IMR-90 (cell line): ENCODE measurements around the gene MYO10. TPM values are rescaled to one million over a fixed set of nuclear protein-coding genes. Genes with fewer than 3 reads are reported as not detected.

Source experiments
- ATAC-seq: fragments of 200-7000 bp; cut with Tn5 transposase; 2 replicates; pipeline ENCODE4 v1.9.1; 2020; ENCODE audit warnings: low read depth, mild to moderate bottlenecking, moderate library complexity
- BruUV-seq: library from RNA; stranded (reverse); fragments of 400-500 nt; replicated peaks from 2 replicates; lab custom pipeline; 2021; lab: Mats Ljungman, UMichigan
- CTCF ChIA-PET: fragments of 300-600 bp; formaldehyde crosslinking; extraction: SDS; loops from one replicate; lab custom pipeline; 2021; ENCODE audit warnings: antibody characterized with exemption; lab: Yijun Ruan, JAX
- POLR2A ChIA-PET: fragments of 300-600 bp; sonication (Branson Sonifier 250); formaldehyde crosslinking; loops from one replicate; lab custom pipeline; 2022; ENCODE audit warnings: antibody characterized with exemption; ENCODE audit not compliant: unreplicated experiment; lab: Charles Lee
- DNase-seq: peaks from one replicate; pipeline ENCODE4 v3.0.0; 2013
- H2AFZ ChIP-seq: replicated peaks from 2 replicates; pipeline ENCODE3; 2013; ENCODE audit warnings: low read length, mild to moderate bottlenecking; ENCODE audit not compliant: poor library complexity
- H2AK5ac ChIP-seq: 2 replicates; pipeline ENCODE4 v1.6.1; 2013; ENCODE audit warnings: low read depth, low read length, inconsistent platforms
- H2AK9ac ChIP-seq: replicated peaks from 2 replicates; pipeline ENCODE3; 2013; ENCODE audit warnings: mild to moderate bottlenecking, low read depth, low read length, moderate library complexity; ENCODE audit not compliant: poor library complexity
- H2BK120ac ChIP-seq: 2 replicates; pipeline ENCODE4 v1.6.1; 2013; ENCODE audit warnings: low read depth, low read length, inconsistent platforms
- H2BK15ac ChIP-seq: 3 replicates; pipeline ENCODE4 v1.6.1; 2013; ENCODE audit warnings: low read depth, low read length, inconsistent platforms
- H2BK20ac ChIP-seq: 2 replicates; pipeline ENCODE4 v1.6.1; 2013; ENCODE audit warnings: low read depth, mild to moderate bottlenecking, inconsistent platforms, low read length, moderate library complexity
- H2BK5ac ChIP-seq: 2 replicates; pipeline ENCODE4 v1.6.1; 2013; ENCODE audit warnings: mild to moderate bottlenecking, low read depth, low read length, inconsistent platforms; ENCODE audit not compliant: poor library complexity, severe bottlenecking
- H3K14ac ChIP-seq: replicated peaks from 2 replicates; pipeline ENCODE4 v1.6.1; 2013; ENCODE audit warnings: low read depth, low read length, inconsistent platforms
- H3K18ac ChIP-seq: 2 replicates; pipeline ENCODE4 v1.6.1; 2013; ENCODE audit warnings: low read depth, low read length, control low read depth
- H3K23ac ChIP-seq: 2 replicates; pipeline ENCODE4 v1.6.1; 2013; ENCODE audit warnings: low read depth, low read length, inconsistent platforms
- H3K27ac ChIP-seq: 2 replicates; pipeline ENCODE4 v1.5.1; 2013; ENCODE audit warnings: mild to moderate bottlenecking, control low read depth, low read length; ENCODE audit not compliant: insufficient read depth
- H3K27me3 ChIP-seq: 2 replicates; pipeline ENCODE4 v1.6.1; 2013; ENCODE audit warnings: low read length; ENCODE audit not compliant: control insufficient read depth, insufficient read depth
- H3K36me3 ChIP-seq: 2 replicates; pipeline ENCODE4 v1.6.1; 2013; ENCODE audit warnings: low read length, mixed read lengths; ENCODE audit not compliant: control insufficient read depth, insufficient read depth
- H3K4ac ChIP-seq: 2 replicates; pipeline ENCODE4 v1.6.1; 2013; ENCODE audit warnings: low read depth, low read length, inconsistent platforms
- H3K4me1 ChIP-seq: 2 replicates; pipeline ENCODE4 v1.6.1; 2013; ENCODE audit warnings: low read length, mixed read lengths; ENCODE audit not compliant: control insufficient read depth, insufficient read depth
- H3K4me2 ChIP-seq: 2 replicates; pipeline ENCODE4 v1.6.1; 2013; ENCODE audit warnings: low read depth, mild to moderate bottlenecking, control low read depth, low read length, moderate library complexity
- H3K4me3 ChIP-seq: 2 replicates; pipeline ENCODE4 v1.5.1; 2013; ENCODE audit warnings: low read depth, mild to moderate bottlenecking, control low read depth, low read length, moderate library complexity; ENCODE audit not compliant: insufficient read depth
- H3K56ac ChIP-seq: 2 replicates; pipeline ENCODE4 v1.6.1; 2013; ENCODE audit warnings: low read length, inconsistent platforms; ENCODE audit not compliant: insufficient read depth; ENCODE audit errors: extremely low read depth
- H3K79me1 ChIP-seq, 2 experiments: 2 replicates each; pipeline ENCODE4 v1.6.1; 2013; ENCODE audit warnings: low read length in 2 of 2, inconsistent platforms in 1 of 2, low read depth in 1 of 2
- H3K9ac ChIP-seq: 2 replicates; pipeline ENCODE4 v1.6.1; 2013; ENCODE audit warnings: low read depth, low read length, control low read depth
- H3K9me1 ChIP-seq: 2 replicates; pipeline ENCODE4 v1.6.1; 2013; ENCODE audit warnings: low read length, inconsistent platforms; ENCODE audit not compliant: insufficient read depth
- H3K9me3 ChIP-seq: 2 replicates; pipeline ENCODE4 v1.6.1; 2013; ENCODE audit warnings: low read length; ENCODE audit not compliant: control insufficient read depth, insufficient read depth
- H4K20me1 ChIP-seq: 2 replicates; pipeline ENCODE4 v1.6.1; 2013; ENCODE audit warnings: low read length, inconsistent platforms; ENCODE audit not compliant: insufficient read depth
- H4K5ac ChIP-seq: 2 replicates; pipeline ENCODE4 v1.6.1; 2013; ENCODE audit warnings: mild to moderate bottlenecking, low read depth, low read length, control low read depth
- H4K8ac ChIP-seq, 2 experiments: 2 replicates each; pipeline ENCODE4 v1.6.1; 2013; ENCODE audit warnings: low read depth in 2 of 2, low read length in 2 of 2, control low read depth in 1 of 2, inconsistent platforms in 1 of 2
- H4K91ac ChIP-seq: 2 replicates; pipeline ENCODE4 v1.6.1; 2013; ENCODE audit warnings: low read depth, low read length, inconsistent platforms; ENCODE audit not compliant: insufficient read depth
- BHLHE40 ChIP-seq: fragments of 150-350 bp; IDR thresholded peaks from 2 replicates; pipeline ENCODE4 v1.6.1; 2016; ENCODE audit warnings: mild to moderate bottlenecking, low read depth, low read length
- MAFK ChIP-seq: IDR thresholded peaks from 2 replicates; pipeline ENCODE4 v1.6.1; 2012; ENCODE audit warnings: low read depth, low read length, improper control_type of control experiment
- MXI1 ChIP-seq: IDR thresholded peaks from 2 replicates; pipeline ENCODE4 v1.6.1; 2012; ENCODE audit warnings: low read depth, mild to moderate bottlenecking, low read length, moderate library complexity, borderline replicate concordance
- NFE2L2 ChIP-seq: fragments of 150-350 bp; IDR thresholded peaks from 2 replicates; pipeline ENCODE4 v1.6.1; 2016; ENCODE audit warnings: low read depth, mild to moderate bottlenecking, low read length
- SMC3 ChIP-seq: fragments of 150-350 bp; IDR thresholded peaks from 2 replicates; pipeline ENCODE4 v1.6.1; 2016; ENCODE audit warnings: low read depth, mild to moderate bottlenecking, antibody characterized with exemption, low read length, moderate library complexity
- WGBS, 2 experiments: methylation state at CpG; one replicate each; pipeline versions ENCODE4 v1.1.5 to v1.1.7; 2013; ENCODE audit warnings: missing lambda C conversion rate in 2 of 2; ENCODE audit not compliant: insufficient read length in 1 of 2; ENCODE audit errors: extremely low coverage in 2 of 2; 5-methylcytosine and 5-hydroxymethylcytosine counted together
- dilution Hi-C: fragments of 300-500 bp; cut with HindIII; formaldehyde crosslinking; loops from one replicate; pipeline ENCODE4 v1.14.3; 2018; ENCODE audit warnings: low sequenced_read_pairs; ENCODE audit not compliant: unreplicated experiment
- in situ Hi-C: fragments of 300-500 bp; cut with MboI; formaldehyde crosslinking; loops from 3 replicates; pipeline ENCODE4 v1.14.3; 2019; ENCODE audit warnings: low sequenced_read_pairs, inconsistent platforms, mixed read lengths
- intact Hi-C: fragments of 100-400 bp; cut with micrococcal nuclease; formaldehyde crosslinking; loops from 2 replicates; pipeline ENCODE4 v1.10.0; 2022
- polyA plus RNA-seq, 3 experiments: library from polyadenylated mRNA; depleted of rRNA; stranded (reverse); fragments of >200 nt; gene quantifications; 2 replicates each; pipeline ENCODE4 v1.2.3, GENCODE V29; 2012; ENCODE audit warnings: low replicate concordance in 1 of 3
- total RNA-seq: library from RNA; depleted of rRNA; stranded (reverse); fragments of >200 nt; gene quantifications from 2 replicates; pipeline ENCODE4 v1.2.3, GENCODE V29; 2012
- TF ChIP-seq, protein P1 (sequence below): fragments of 150-350 bp; IDR thresholded peaks from 2 replicates; pipeline ENCODE4 v1.6.1; 2017; ENCODE audit warnings: mild to moderate bottlenecking, antibody characterized with exemption, low read length, low read depth
- TF ChIP-seq, protein P2 (sequence below): conservative IDR thresholded peaks from 2 replicates; pipeline ENCODE4 v1.5.1; 2012; ENCODE audit warnings: mild to moderate bottlenecking, low read depth, low read length, improper control_type of control experiment

MYO10 gene
- total and polyA plus RNA-seq, 2 of the 4 experiments (the other 2 are of a cell fraction) = 39.9 to 115 TPM

DNA sequence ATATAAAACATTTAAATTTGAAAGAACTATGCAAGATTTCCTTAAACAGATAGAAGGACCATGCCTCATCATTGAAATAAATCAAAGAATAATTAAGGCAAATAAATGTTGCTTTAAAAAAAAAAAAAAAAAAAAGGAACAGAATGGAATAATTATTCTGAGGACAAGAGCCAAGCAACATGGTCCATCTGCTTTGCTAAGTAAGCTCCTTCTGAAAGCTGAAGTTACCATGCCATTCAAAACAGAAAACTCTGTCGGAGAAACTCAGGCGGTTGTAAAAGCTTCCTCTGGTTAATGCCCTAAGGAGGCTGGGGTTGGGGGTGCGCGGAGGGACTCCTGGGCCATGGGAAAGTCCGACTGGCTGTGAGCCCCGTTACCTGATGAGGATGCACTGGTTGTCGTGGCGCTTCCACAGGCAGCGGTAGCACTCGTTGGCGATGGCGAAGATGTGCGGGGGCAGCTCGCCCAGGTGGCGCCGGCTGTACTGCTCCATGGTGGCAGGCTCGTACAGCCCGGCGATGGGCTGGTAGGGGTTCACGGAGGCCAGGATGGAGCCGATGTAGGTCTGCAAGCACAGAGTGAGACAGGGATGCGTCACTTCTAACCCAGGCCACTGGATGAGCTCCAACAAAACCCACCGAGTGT is 141.7 kb downstream of the MYO10 start:
- intact Hi-C loops = no loop called here
- 97% methylated on average over 12 of the region's 23 CpGs; no CpG with 5 or more reads in 1 of the 2 experiments for WGBS, 2 experiments
- Histone ChIP-seq H4K8ac (no peak overlapping the region), H3K9me3 (no peaks in the 10 kb centered on the region), H3K4me1 (peaks cover 17% of the 10 kb centered on the region), H2BK120ac (no peak overlapping the region), H3K4me3 (no peak overlapping the region), H2AFZ (no peak overlapping the region), H3K23ac (no peak overlapping the region), H3K36me3 (peaks cover 21% of the 10 kb centered on the region), H3K27me3 (no peaks in the 10 kb centered on the region), H3K4ac (no peak overlapping the region), H2AK5ac (no peak overlapping the region), H3K9me1 (peaks cover 14% of the 10 kb centered on the region), H4K20me1 (peaks cover 86% of the 10 kb centered on the region), H3K4me2 (no peak overlapping the region), H2BK20ac (no peak overlapping the region), H2AK9ac (no peak overlapping the region), H4K91ac (no peak overlapping the region), H3K56ac (no peak overlapping the region), H3K9ac (no peak overlapping the region), H2BK15ac (no peak overlapping the region), H4K5ac (no peak overlapping the region), H3K79me1 (peaks cover 9 to 73% of the 10 kb centered on the region in 2 experiments; a peak in 3 of 4 replicates), H3K14ac (no peak overlapping the region), H2BK5ac (no peak overlapping the region), H3K18ac (no peak overlapping the region), H3K27ac (no peak overlapping the region)
- TF ChIP-seq, protein P1, sequence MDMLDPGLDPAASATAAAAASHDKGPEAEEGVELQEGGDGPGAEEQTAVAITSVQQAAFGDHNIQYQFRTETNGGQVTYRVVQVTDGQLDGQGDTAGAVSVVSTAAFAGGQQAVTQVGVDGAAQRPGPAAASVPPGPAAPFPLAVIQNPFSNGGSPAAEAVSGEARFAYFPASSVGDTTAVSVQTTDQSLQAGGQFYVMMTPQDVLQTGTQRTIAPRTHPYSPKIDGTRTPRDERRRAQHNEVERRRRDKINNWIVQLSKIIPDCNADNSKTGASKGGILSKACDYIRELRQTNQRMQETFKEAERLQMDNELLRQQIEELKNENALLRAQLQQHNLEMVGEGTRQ = no peak
- TF ChIP-seq, protein P2, sequence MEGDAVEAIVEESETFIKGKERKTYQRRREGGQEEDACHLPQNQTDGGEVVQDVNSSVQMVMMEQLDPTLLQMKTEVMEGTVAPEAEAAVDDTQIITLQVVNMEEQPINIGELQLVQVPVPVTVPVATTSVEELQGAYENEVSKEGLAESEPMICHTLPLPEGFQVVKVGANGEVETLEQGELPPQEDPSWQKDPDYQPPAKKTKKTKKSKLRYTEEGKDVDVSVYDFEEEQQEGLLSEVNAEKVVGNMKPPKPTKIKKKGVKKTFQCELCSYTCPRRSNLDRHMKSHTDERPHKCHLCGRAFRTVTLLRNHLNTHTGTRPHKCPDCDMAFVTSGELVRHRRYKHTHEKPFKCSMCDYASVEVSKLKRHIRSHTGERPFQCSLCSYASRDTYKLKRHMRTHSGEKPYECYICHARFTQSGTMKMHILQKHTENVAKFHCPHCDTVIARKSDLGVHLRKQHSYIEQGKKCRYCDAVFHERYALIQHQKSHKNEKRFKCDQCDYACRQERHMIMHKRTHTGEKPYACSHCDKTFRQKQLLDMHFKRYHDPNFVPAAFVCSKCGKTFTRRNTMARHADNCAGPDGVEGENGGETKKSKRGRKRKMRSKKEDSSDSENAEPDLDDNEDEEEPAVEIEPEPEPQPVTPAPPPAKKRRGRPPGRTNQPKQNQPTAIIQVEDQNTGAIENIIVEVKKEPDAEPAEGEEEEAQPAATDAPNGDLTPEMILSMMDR = no peak
- TF ChIP-seq SMC3 = no peak
- TF ChIP-seq MXI1 = no peak
- TF ChIP-seq NFE2L2 = no peak
- no peak for TF ChIP-seq MAFK
- no peak for TF ChIP-seq BHLHE40
- dilution Hi-C loops = loop anchor here (25.0 kb wide), 1 partner anchor 393 kb away; no protein-coding TSS in a partner anchor
- in situ Hi-C loops = loop anchor here (5.0 kb wide), 1 partner anchor 393 kb away; no protein-coding TSS in a partner anchor
- ATAC-seq (no peak), DNase-seq (no peak)
- ChIA-PET CTCF (interaction anchor here (0.6 kb wide), 1 partner anchor 338 kb away, joined by 3 read pairs; no protein-coding TSS in a partner anchor), POLR2A (no interaction called here)
- BruUV-seq = no TSS peak
